HG03097 (cell line): ENCODE results near the gene USP10.

Source experiments
- ATAC-seq: cut with Tn5 transposase; IDR thresholded peaks from one replicate; pipeline ENCODE4 v1.9.1; 2021; ENCODE audit not compliant: unreplicated experiment, low FRiP score

The USP10 gene

GRCh38 chr16:84768061-84768807 is 68.4 kb downstream of the USP10 start:
- ATAC-seq: no peak

GRCh38 chr16:84768808-84769197 is 69.0 kb downstream of the USP10 start:
- no peak for ATAC-seq

GRCh38 chr16:84769416-84769815 is 69.6 kb downstream of the USP10 start:
- no peak for ATAC-seq

- no peak for ATAC-seq
Observed at GRCh38 chr16:84773312-84773711, 73.5 kb downstream of the USP10 start.

GRCh38 chr16:84774810-84775209 is 75.0 kb downstream of the USP10 start:
- ATAC-seq: no peak

GRCh38 chr16:84775262-84775810 is 75.5 kb downstream of the USP10 start:
- ATAC-seq: no peak

- no peak for ATAC-seq
Observed at GRCh38 chr16:84777435-84777834, 77.6 kb downstream of the USP10 start.

- ATAC-seq: no peak
Observed at GRCh38 chr16:84778720-84779119, 78.9 kb downstream of the USP10 start.

GRCh38 chr16:84780063-84780462 is 80.3 kb downstream of the USP10 start:
- no peak for ATAC-seq

- ATAC-seq: no peak
Observed at GRCh38 chr16:84780544-84781376, 81.0 kb downstream of the USP10 start.

- no peak for ATAC-seq
Observed at GRCh38 chr16:84782846-84783245, 83.0 kb downstream of the USP10 start.

GRCh38 chr16:84785843-84786581 is 86.2 kb downstream of the USP10 start:
- no peak for ATAC-seq

- no peak for ATAC-seq
Observed at GRCh38 chr16:84786605-84787262, 86.9 kb downstream of the USP10 start.

- no peak for ATAC-seq
Observed at GRCh38 chr16:84787263-84787622, 87.4 kb downstream of the USP10 start.

GRCh38 chr16:84788920-84789391 is 89.2 kb downstream of the USP10 start:
- no peak for ATAC-seq

GRCh38 chr16:84789431-84789830 is 89.6 kb downstream of the USP10 start:
- no peak for ATAC-seq

- ATAC-seq: no peak
Observed at GRCh38 chr16:84790301-84790700, 90.5 kb downstream of the USP10 start.

GRCh38 chr16:84791088-84791487 is 91.3 kb downstream of the USP10 start:
- no peak for ATAC-seq

- no peak for ATAC-seq
Observed at GRCh38 chr16:84791501-84791900, 91.7 kb downstream of the USP10 start.

GRCh38 chr16:84794186-84794585 is 94.4 kb downstream of the USP10 start:
- ATAC-seq: no peak
